PC-3 (cell line): ENCODE results near the gene P2RY6. TPM values are rescaled to one million over a fixed set of nuclear protein-coding genes. Genes with fewer than 3 reads are reported as not detected.

Experiments used
- ATAC-seq: fragments of 200-7000 bp; cut with Tn5 transposase; 2 replicates; pipeline ENCODE4 v1.9.1; 2020; ENCODE audit warnings: mild to moderate bottlenecking, moderate library complexity
- BruUV-seq: library from RNA; stranded (reverse); fragments of 400-500 nt; replicated peaks from 2 replicates; lab custom pipeline; 2021; lab: Mats Ljungman, UMichigan
- CTCF ChIA-PET: fragments of 300-600 bp; sonication (Branson Sonifier 250); formaldehyde crosslinking; loops from one replicate; lab custom pipeline; 2022; ENCODE audit warnings: antibody characterized with exemption; lab: Charles Lee
- POLR2A ChIA-PET: fragments of 300-600 bp; sonication (Branson Sonifier 250); formaldehyde crosslinking; loops from one replicate; lab custom pipeline; 2022; ENCODE audit warnings: antibody characterized with exemption; ENCODE audit not compliant: unreplicated experiment; lab: Charles Lee
- DNase-seq: peaks from one replicate; pipeline ENCODE4 v3.0.0-alpha.2; 2015
- H2AFZ ChIP-seq: fragments of 300-600 bp; sonication (generic); 2 replicates; pipeline ENCODE4 v1.6.0; 2016; ENCODE audit warnings: antibody characterized with exemption, low read length
- H3F3A ChIP-seq: fragments of 300-600 bp; sonication (generic); one replicate; pipeline ENCODE4 v1.6.0; 2017; ENCODE audit warnings: antibody characterized with exemption, low read length, control low read depth, mild to moderate bottlenecking; ENCODE audit not compliant: unreplicated experiment
- H3K27ac ChIP-seq: fragments of 300-600 bp; sonication (generic); 2 replicates; pipeline ENCODE4 v1.5.1; 2016; ENCODE audit warnings: mild to moderate bottlenecking, low read length
- H3K27me3 ChIP-seq: fragments of 300-600 bp; sonication (generic); 2 replicates; pipeline ENCODE4 v1.6.1; 2016; ENCODE audit warnings: low read length, mixed read lengths
- H3K36me3 ChIP-seq: fragments of 300-600 bp; sonication (generic); 2 replicates; pipeline ENCODE4 v1.6.1; 2016; ENCODE audit warnings: low read depth, mixed run types, low read length, mixed read lengths
- H3K4me1 ChIP-seq: fragments of 300-600 bp; sonication (generic); 2 replicates; pipeline ENCODE4 v1.5.1; 2016; ENCODE audit warnings: low read length; ENCODE audit not compliant: insufficient read depth
- H3K4me2 ChIP-seq: fragments of 300-600 bp; sonication (generic); 2 replicates; pipeline ENCODE4 v1.6.0; 2016; ENCODE audit warnings: low read length
- H3K4me3 ChIP-seq: fragments of 300-600 bp; sonication (generic); 2 replicates; pipeline ENCODE4 v1.5.1; 2016; ENCODE audit warnings: mild to moderate bottlenecking, low read length, mixed read lengths
- H3K79me2 ChIP-seq: fragments of 300-600 bp; sonication (generic); 2 replicates; pipeline ENCODE4 v1.6.1; 2017; ENCODE audit warnings: low read length, mixed read lengths
- H3K9ac ChIP-seq: fragments of 300-600 bp; sonication (generic); 2 replicates; pipeline ENCODE4 v1.6.0; 2016; ENCODE audit warnings: mild to moderate bottlenecking, low read length
- H3K9me2 ChIP-seq: fragments of 300-600 bp; sonication (generic); replicated peaks from 2 replicates; pipeline ENCODE4 v1.6.1; 2016; ENCODE audit warnings: mixed run types, low read length, mixed read lengths
- H3K9me3 ChIP-seq: fragments of 300-600 bp; sonication (generic); 2 replicates; pipeline ENCODE4 v1.6.1; 2016; ENCODE audit warnings: low read length, mixed read lengths
- H4K20me1 ChIP-seq: fragments of 300-600 bp; sonication (generic); 2 replicates; pipeline ENCODE4 v1.6.1; 2016; ENCODE audit warnings: low read length, mixed read lengths
- CTCF ChIP-seq: fragments of 300-600 bp; sonication (generic); conservative IDR thresholded peaks from 2 replicates; pipeline ENCODE4 v1.5.1; 2017; ENCODE audit warnings: antibody characterized with exemption, low read depth, mild to moderate bottlenecking, low read length
- EZH2 ChIP-seq: fragments of 300-600 bp; sonication (generic); IDR thresholded peaks from one replicate; pipeline ENCODE4 v1.6.1; 2017; ENCODE audit warnings: antibody characterized with exemption, mild to moderate bottlenecking, low read length; ENCODE audit not compliant: unreplicated experiment
- EZH2phosphoT487 ChIP-seq: fragments of 300-600 bp; sonication (generic); IDR thresholded peaks from 2 replicates; pipeline ENCODE4 v1.6.1; 2018; ENCODE audit warnings: mild to moderate bottlenecking, antibody characterized with exemption, low read length, borderline replicate concordance
- intact Hi-C: fragments of 100-400 bp; cut with micrococcal nuclease; formaldehyde crosslinking; loops from 2 replicates; pipeline ENCODE4 v1.9.0; 2023
- total RNA-seq: library from RNA; depleted of rRNA; stranded (reverse); fragments of >200 nt; gene quantifications from 2 replicates; pipeline ENCODE4 v1.2.3, GENCODE V29; 2014

P2RY6 gene
- total RNA-seq, 1 experiment from 2014 or later: 2.0 TPM

DNA sequence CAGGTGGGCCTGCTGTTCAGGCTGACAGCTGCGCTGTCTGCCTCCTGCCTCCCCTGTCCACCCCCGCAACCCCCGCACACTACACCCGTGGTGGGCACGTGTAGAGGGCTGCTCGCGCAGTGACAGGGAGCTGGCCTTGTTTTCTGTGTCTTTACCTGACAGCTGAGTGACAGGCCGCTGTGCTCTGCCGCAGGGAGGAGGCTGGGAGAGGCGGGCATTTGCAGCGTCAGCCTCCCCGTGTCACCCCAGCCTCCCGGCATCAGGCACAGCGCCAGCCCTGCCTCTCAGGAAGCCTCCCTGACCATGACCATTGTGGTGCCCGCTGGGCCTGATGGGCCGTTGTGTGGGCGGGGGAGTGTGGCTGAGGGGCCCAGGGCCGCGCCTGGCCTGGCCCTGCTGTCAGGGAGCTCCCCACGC, 72.1 kb downstream of the P2RY6 start:
- Histone ChIP-seq H3K36me3 (no peaks in the 10 kb centered on the region), H3K9me3 (no peaks in the 10 kb centered on the region), H3K4me2 (peak overlapping the region; percentile 80), H3K9me2 (no peaks in the 10 kb centered on the region), H3K9ac (no peak overlapping the region), H3K27ac (no peak overlapping the region), H3K79me2 (peaks cover 9% of the 10 kb centered on the region), H3F3A (no peaks in the 10 kb centered on the region), H3K4me3 (peak overlapping the region; percentile 65; the same call in 1 of the 2 replicates), H2AFZ (no peak overlapping the region), H3K27me3 (no peaks in the 10 kb centered on the region), H3K4me1 (peaks cover 4% of the 10 kb centered on the region; the same call in 1 of the 2 replicates), H4K20me1 (no peaks in the 10 kb centered on the region)
- TF ChIP-seq EZH2phosphoT487: no peak
- no peak for TF ChIP-seq EZH2
- no peak for TF ChIP-seq CTCF
- DNase-seq (no peak), ATAC-seq (no peak)
- no TSS peak for BruUV-seq
- ChIA-PET POLR2A (no interaction called here), CTCF (interaction anchor here (0.5 to 0.6 kb wide), 2 partner anchors 9 to 281 kb away, joined by 3 to 5 read pairs; no protein-coding TSS in a partner anchor)
- intact Hi-C loops: no loop called here

GRCh38 chr11:73345481-73346160, 73.5 kb downstream of the P2RY6 start:
- no peaks in the 10 kb centered on the region for H4K20me1 ChIP-seq
- TF ChIP-seq EZH2phosphoT487: no peak
- TF ChIP-seq CTCF: no peak
- no peak for TF ChIP-seq EZH2

More at GRCh38 chr11:73345481-73346160, 73.5 kb downstream of the P2RY6 start:
- H3K4me1 ChIP-seq: peaks cover 4% of the 10 kb centered on the region; the same call in 1 of the 2 replicates
- H3F3A ChIP-seq: no peaks in the 10 kb centered on the region
- no peak overlapping the region for H3K27ac ChIP-seq
- peaks cover 9% of the 10 kb centered on the region for H3K79me2 ChIP-seq
- H3K27me3 ChIP-seq: no peaks in the 10 kb centered on the region
- DNase-seq (no peak), ATAC-seq (no peak)
- no peak overlapping the region for H3K4me3 ChIP-seq
- no peaks in the 10 kb centered on the region for H3K36me3 ChIP-seq
- ChIA-PET POLR2A (no interaction called here), CTCF (no interaction called here)
- no peaks in the 10 kb centered on the region for H3K9me3 ChIP-seq
- H2AFZ ChIP-seq: no peak overlapping the region
- no peak overlapping the region for H3K4me2 ChIP-seq
- intact Hi-C loops: no loop called here
- H3K9ac ChIP-seq: no peak overlapping the region
- BruUV-seq: no TSS peak
- no peaks in the 10 kb centered on the region for H3K9me2 ChIP-seq
